Duodenal mucosa (tissue), 2 donors: Measurements from ENCODE around the gene PRL.

Experiments used
- H3K27ac ChIP-seq: one replicate; pipeline ENCODE4 v1.7.0; 2013; ENCODE audit warnings: low read depth, low read length
- H3K27me3 ChIP-seq, 2 donors: one replicate each; pipeline ENCODE4 v1.7.0; 2013; ENCODE audit warnings: low read length in 2 of 2, control low read depth in 1 of 2; ENCODE audit not compliant: insufficient read depth in 2 of 2, control insufficient read depth in 1 of 2
- H3K36me3 ChIP-seq, 2 donors: one replicate each; pipeline ENCODE4 v1.7.0; 2013; ENCODE audit warnings: low read length in 2 of 2, control low read depth in 1 of 2; ENCODE audit not compliant: insufficient read depth in 2 of 2, control insufficient read depth in 1 of 2
- H3K4me1 ChIP-seq, 2 donors: one replicate each; pipeline ENCODE4 v1.7.0; 2013; ENCODE audit warnings: low read length in 2 of 2, control low read depth in 1 of 2; ENCODE audit not compliant: insufficient read depth in 2 of 2, control insufficient read depth in 1 of 2
- H3K4me3 ChIP-seq, 2 donors: one replicate each; pipeline ENCODE4 v1.7.0; 2013; ENCODE audit warnings: low read length in 2 of 2, low read depth in 1 of 2
- H3K9ac ChIP-seq, 2 donors: one replicate each; pipeline ENCODE4 v1.7.0; 2013; ENCODE audit warnings: low read length in 2 of 2, low read depth in 1 of 2
- H3K9me3 ChIP-seq, 2 donors: one replicate each; pipeline ENCODE4 v1.7.0; 2013; ENCODE audit warnings: low read length in 2 of 2, control low read depth in 1 of 2; ENCODE audit not compliant: control insufficient read depth in 1 of 2

The PRL gene

GRCh38 chr6:22296936-22297335 is at the start of gene PRL:
PRL (minus strand) TSS chr6:22297036; CDS start chr6:22296982, 54 bp downstream.
- Histone ChIP-seq H3K36me3 (no peaks in the 10 kb centered on the region), H3K27ac (no peak within 1 kb of the TSS), H3K4me3 (no peak within 1 kb of the TSS), H3K4me1 (no peaks in the 10 kb centered on the region), H3K9ac (no peak within 1 kb of the TSS), H3K27me3 (no peaks in the 10 kb centered on the region), H3K9me3 (no peaks in the 10 kb centered on the region)

GRCh38 chr6:22343864-22344263 is 47.0 kb upstream of the PRL start:
- no peaks in the 10 kb centered on the region for H3K36me3 ChIP-seq
- H3K9me3 ChIP-seq, result no peaks in the 10 kb centered on the region
- no peaks in the 10 kb centered on the region for H3K4me1 ChIP-seq
- no peak overlapping the region for H3K9ac ChIP-seq
- H3K4me3 ChIP-seq, result no peak overlapping the region
- H3K27ac ChIP-seq, result no peak overlapping the region
- no peaks in the 10 kb centered on the region for H3K27me3 ChIP-seq

GRCh38 chr6:22334778-22335177 is 37.9 kb upstream of the PRL start:
- Histone ChIP-seq H3K4me3 (no peak overlapping the region), H3K9me3 (no peaks in the 10 kb centered on the region), H3K9ac (no peak overlapping the region), H3K27me3 (no peaks in the 10 kb centered on the region), H3K4me1 (no peaks in the 10 kb centered on the region), H3K27ac (no peak overlapping the region), H3K36me3 (no peaks in the 10 kb centered on the region)

GRCh38 chr6:22333802-22334201 is 37.0 kb upstream of the PRL start:
- no peaks in the 10 kb centered on the region for H3K27me3 ChIP-seq

GRCh38 chr6:22332711-22333110 is 35.9 kb upstream of the PRL start:
- Histone ChIP-seq H3K4me1 (no peaks in the 10 kb centered on the region), H3K9ac (no peak overlapping the region), H3K27me3 (no peaks in the 10 kb centered on the region)

More at GRCh38 chr6:22333802-22334201, 37.0 kb upstream of the PRL start:
- H3K9ac ChIP-seq, result no peak overlapping the region
- no peak overlapping the region for H3K4me3 ChIP-seq
- no peaks in the 10 kb centered on the region for H3K4me1 ChIP-seq
- no peaks in the 10 kb centered on the region for H3K9me3 ChIP-seq
- no peaks in the 10 kb centered on the region for H3K36me3 ChIP-seq
- no peak overlapping the region for H3K27ac ChIP-seq

GRCh38 chr6:22332216-22332615 is 35.4 kb upstream of the PRL start:
- Histone ChIP-seq H3K36me3 (no peaks in the 10 kb centered on the region), H3K4me1 (no peaks in the 10 kb centered on the region), H3K27ac (no peak overlapping the region), H3K9me3 (no peaks in the 10 kb centered on the region), H3K27me3 (no peaks in the 10 kb centered on the region), H3K4me3 (no peak overlapping the region), H3K9ac (no peak overlapping the region)

More at GRCh38 chr6:22332711-22333110, 35.9 kb upstream of the PRL start:
- no peak overlapping the region for H3K27ac ChIP-seq
- H3K4me3 ChIP-seq, result no peak overlapping the region
- H3K9me3 ChIP-seq, result no peaks in the 10 kb centered on the region
- H3K36me3 ChIP-seq, result no peaks in the 10 kb centered on the region

GRCh38 chr6:22330941-22331340 is 34.1 kb upstream of the PRL start:
- Histone ChIP-seq H3K27ac (no peak overlapping the region), H3K27me3 (no peaks in the 10 kb centered on the region), H3K4me1 (no peaks in the 10 kb centered on the region), H3K9ac (no peak overlapping the region), H3K36me3 (no peaks in the 10 kb centered on the region), H3K9me3 (no peaks in the 10 kb centered on the region), H3K4me3 (no peak overlapping the region)

GRCh38 chr6:22328474-22328873 is 31.6 kb upstream of the PRL start:
- no peak overlapping the region for H3K27ac ChIP-seq
- no peak overlapping the region for H3K9ac ChIP-seq
- H3K4me1 ChIP-seq, result no peaks in the 10 kb centered on the region
- no peaks in the 10 kb centered on the region for H3K9me3 ChIP-seq
- H3K4me3 ChIP-seq, result no peak overlapping the region
- no peaks in the 10 kb centered on the region for H3K27me3 ChIP-seq
- no peaks in the 10 kb centered on the region for H3K36me3 ChIP-seq

- H3K27ac ChIP-seq, result no peak overlapping the region
- no peaks in the 10 kb centered on the region for H3K27me3 ChIP-seq
These were observed 31.0 kb upstream of the PRL start for GRCh38 chr6:22327881-22328280.

GRCh38 chr6:22326500-22326899 is 29.7 kb upstream of the PRL start:
- no peaks in the 10 kb centered on the region for H3K4me1 ChIP-seq
- no peak overlapping the region for H3K27ac ChIP-seq
- no peak overlapping the region for H3K4me3 ChIP-seq
- H3K9ac ChIP-seq, result no peak overlapping the region
- H3K27me3 ChIP-seq, result no peaks in the 10 kb centered on the region
- H3K36me3 ChIP-seq, result no peaks in the 10 kb centered on the region
- H3K9me3 ChIP-seq, result no peaks in the 10 kb centered on the region

More at GRCh38 chr6:22327881-22328280, 31.0 kb upstream of the PRL start:
- H3K36me3 ChIP-seq, result no peaks in the 10 kb centered on the region
- no peaks in the 10 kb centered on the region for H3K4me1 ChIP-seq
- H3K4me3 ChIP-seq, result no peak overlapping the region
- H3K9ac ChIP-seq, result no peak overlapping the region
- H3K9me3 ChIP-seq, result no peaks in the 10 kb centered on the region

GRCh38 chr6:22325481-22325880 is 28.6 kb upstream of the PRL start:
- Histone ChIP-seq H3K9me3 (no peaks in the 10 kb centered on the region), H3K36me3 (no peaks in the 10 kb centered on the region), H3K4me3 (no peak overlapping the region), H3K4me1 (no peaks in the 10 kb centered on the region), H3K27ac (no peak overlapping the region), H3K9ac (no peak overlapping the region), H3K27me3 (no peaks in the 10 kb centered on the region)
